Left lung (tissue), 10 donors: Measurements from ENCODE around the gene C1orf87. TPM values are rescaled to one million over a fixed set of nuclear protein-coding genes. Genes with fewer than 3 reads are reported as not detected.

Experiments used
- ATAC-seq: fragments of 200-7000 bp; cut with Tn5 transposase; one replicate; pipeline ENCODE4 v1.9.1; 2020; ENCODE audit warnings: moderate library complexity
- DNase-seq, 4 donors: peaks; one replicate each; pipeline ENCODE4 v3.0.0-alpha.2; 2013 to 2020
- H3K27ac ChIP-seq, 2 donors: fragments of 200-600 bp; sonication (generic) in 1 of 2; one replicate each; pipeline versions ENCODE4 v1.5.0 to v1.8.0; 2020 to 2021
- H3K27me3 ChIP-seq, 2 donors: fragments of 200-600 bp; sonication (generic) in 1 of 2; one replicate each; pipeline versions ENCODE4 v1.5.0 to v1.8.0; 2020 to 2021
- H3K36me3 ChIP-seq, 2 donors: fragments of 200-600 bp; sonication (generic) in 1 of 2; one replicate each; pipeline versions ENCODE4 v1.5.0 to v1.8.0; 2020 to 2021
- H3K4me1 ChIP-seq, 2 donors: fragments of 200-600 bp; one replicate each; pipeline ENCODE4 v1.8.0; 2021
- H3K4me3 ChIP-seq, 2 donors: fragments of 200-600 bp; sonication (generic) in 1 of 2; one replicate each; pipeline versions ENCODE4 v1.5.0 to v1.8.0; 2020 to 2021; ENCODE audit warnings: mild to moderate bottlenecking in 1 of 2
- H3K9me3 ChIP-seq, 2 donors: fragments of 200-600 bp; sonication (generic) in 1 of 2; one replicate each; pipeline versions ENCODE4 v1.5.0 to v1.8.0; 2020 to 2021
- intact Hi-C, 2 donors: fragments of 100-400 bp; cut with DNase I; formaldehyde crosslinking; loops; one replicate each; pipeline versions ENCODE4 v1.11.2 to v1.14.2; 2022
- polyA plus RNA-seq, 6 donors: library from polyadenylated mRNA; unstranded; fragments of 120-200 nt; gene quantifications; one replicate each; pipeline ENCODE4 v1.2.1, GENCODE V29; 2013; ENCODE audit not compliant: insufficient read length in 6 of 6
- total RNA-seq, 2 donors: library from RNA; stranded (reverse); fragmentation: NEBNext Ultra II Directional; extraction: Animal tissue kit (Norgen Biotek cat#: 25700); gene quantifications; one replicate each; pipeline ENCODE4 v1.2.1, GENCODE V29; 2021
- TF ChIP-seq, protein P1 (sequence below), 2 donors: fragments of 200-600 bp; sonication (generic) in 1 of 2; IDR thresholded peaks; one replicate each; pipeline versions ENCODE4 v1.5.0 to v1.8.0; 2021; ENCODE audit warnings: antibody characterized with exemption in 2 of 2
- donor health status: DM: no; HTN: yes; CAD: no.
- donor health status: DM: no; HTN: no; CAD: no.

The C1orf87 gene
- total and polyA plus RNA-seq, 8 donors, result 0.44 to 4.0 (median 2.4) TPM

DNA sequence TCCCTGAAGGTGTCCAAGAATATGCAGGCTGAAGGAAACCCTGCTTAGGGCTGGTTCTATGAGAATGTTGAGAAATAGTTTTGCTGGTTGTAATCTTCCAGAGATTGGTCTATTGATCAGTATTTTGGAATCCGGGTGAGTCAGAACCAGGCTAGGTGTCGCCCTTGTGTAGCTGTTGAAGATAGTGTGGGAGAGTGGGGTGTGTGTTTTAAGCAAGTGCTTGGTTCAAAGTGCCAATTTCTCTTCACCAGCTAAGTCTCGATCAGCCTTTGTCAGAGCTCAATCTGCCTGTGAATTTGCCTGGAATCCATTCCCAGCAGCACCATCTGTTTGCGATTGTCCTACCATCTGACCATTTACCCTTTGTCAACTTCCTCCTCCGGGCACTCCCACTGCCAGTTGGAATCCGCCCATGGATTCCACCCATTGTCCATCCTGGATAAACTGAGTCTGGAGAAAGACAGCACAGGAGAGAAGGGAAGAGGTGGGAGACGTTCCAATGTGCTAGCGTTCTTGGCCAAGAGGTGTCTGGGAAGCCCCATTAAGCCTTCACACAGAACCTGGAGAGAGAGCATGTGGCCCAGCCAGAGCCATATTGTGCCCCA lies 87.6 kb downstream of the C1orf87 start:
- Histone ChIP-seq H3K27ac (no peak overlapping the region), H3K4me3 (no peak overlapping the region), H3K27me3 (peaks cover 0 to 6% of the 10 kb centered on the region in 2 donors), H3K4me1 (no peaks in the 10 kb centered on the region), H3K9me3 (no peaks in the 10 kb centered on the region), H3K36me3 (no peaks in the 10 kb centered on the region)
- ATAC-seq, result no peak
- TF ChIP-seq, protein P1, sequence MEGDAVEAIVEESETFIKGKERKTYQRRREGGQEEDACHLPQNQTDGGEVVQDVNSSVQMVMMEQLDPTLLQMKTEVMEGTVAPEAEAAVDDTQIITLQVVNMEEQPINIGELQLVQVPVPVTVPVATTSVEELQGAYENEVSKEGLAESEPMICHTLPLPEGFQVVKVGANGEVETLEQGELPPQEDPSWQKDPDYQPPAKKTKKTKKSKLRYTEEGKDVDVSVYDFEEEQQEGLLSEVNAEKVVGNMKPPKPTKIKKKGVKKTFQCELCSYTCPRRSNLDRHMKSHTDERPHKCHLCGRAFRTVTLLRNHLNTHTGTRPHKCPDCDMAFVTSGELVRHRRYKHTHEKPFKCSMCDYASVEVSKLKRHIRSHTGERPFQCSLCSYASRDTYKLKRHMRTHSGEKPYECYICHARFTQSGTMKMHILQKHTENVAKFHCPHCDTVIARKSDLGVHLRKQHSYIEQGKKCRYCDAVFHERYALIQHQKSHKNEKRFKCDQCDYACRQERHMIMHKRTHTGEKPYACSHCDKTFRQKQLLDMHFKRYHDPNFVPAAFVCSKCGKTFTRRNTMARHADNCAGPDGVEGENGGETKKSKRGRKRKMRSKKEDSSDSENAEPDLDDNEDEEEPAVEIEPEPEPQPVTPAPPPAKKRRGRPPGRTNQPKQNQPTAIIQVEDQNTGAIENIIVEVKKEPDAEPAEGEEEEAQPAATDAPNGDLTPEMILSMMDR (IDR thresholded peaks at IDR 0.05), result no peak
- intact Hi-C loops, result no loop called here
- no peak for DNase-seq

- TF ChIP-seq, protein P1 (IDR thresholded peaks at IDR 0.05), result no peak
- intact Hi-C loops, result no loop called here
- no peak overlapping the region for H3K4me3 ChIP-seq
- ATAC-seq (no peak), DNase-seq (no peak)
- no peaks in the 10 kb centered on the region for H3K36me3 ChIP-seq
- no peak overlapping the region for H3K27ac ChIP-seq
- H3K27me3 ChIP-seq, result no peaks in the 10 kb centered on the region
- peaks cover 0 to 3% of the 10 kb centered on the region in 2 donors for H3K4me1 ChIP-seq
- no peaks in the 10 kb centered on the region for H3K9me3 ChIP-seq
Measured at GRCh38 chr1:59979666-59980065, 93.9 kb downstream of the C1orf87 start.

DNA sequence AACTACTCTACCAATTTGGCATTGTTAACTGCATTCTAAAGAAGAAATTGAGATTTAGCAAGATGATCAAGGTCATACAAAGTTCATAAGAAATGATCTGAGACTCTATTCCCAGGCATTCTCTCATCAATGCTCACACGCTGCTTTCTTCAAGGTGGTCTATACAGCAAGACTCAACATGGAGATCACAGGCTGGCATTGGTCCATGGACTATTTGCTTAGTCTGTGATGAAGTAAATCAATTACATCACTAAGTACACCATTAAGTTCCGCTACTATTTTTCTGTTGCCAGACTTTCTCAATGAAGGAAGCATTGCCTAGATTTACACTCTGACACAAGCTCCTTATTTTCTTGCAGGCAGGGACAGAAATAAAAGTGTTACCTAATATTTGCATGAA lies 95.1 kb downstream of the C1orf87 start:
- Histone ChIP-seq H3K4me3 (no peak overlapping the region), H3K9me3 (no peaks in the 10 kb centered on the region), H3K27me3 (no peaks in the 10 kb centered on the region), H3K36me3 (no peaks in the 10 kb centered on the region), H3K27ac (no peak overlapping the region), H3K4me1 (peaks cover 0 to 3% of the 10 kb centered on the region in 2 donors)
- DNase-seq (no peak), ATAC-seq (no peak)
- intact Hi-C loops, result no loop called here
- TF ChIP-seq, protein P1 (IDR thresholded peaks at IDR 0.05), result no peak

- Histone ChIP-seq H3K4me3 (no peak overlapping the region), H3K27me3 (no peaks in the 10 kb centered on the region), H3K4me1 (peaks cover 0 to 3% of the 10 kb centered on the region in 2 donors), H3K36me3 (no peaks in the 10 kb centered on the region), H3K9me3 (no peaks in the 10 kb centered on the region), H3K27ac (no peak overlapping the region)
- DNase-seq (no peak), ATAC-seq (no peak)
- intact Hi-C loops, result no loop called here
- TF ChIP-seq, protein P1 (IDR thresholded peaks at IDR 0.05), result no peak
Measured at GRCh38 chr1:59978026-59978425, 95.5 kb downstream of the C1orf87 start.

DNA sequence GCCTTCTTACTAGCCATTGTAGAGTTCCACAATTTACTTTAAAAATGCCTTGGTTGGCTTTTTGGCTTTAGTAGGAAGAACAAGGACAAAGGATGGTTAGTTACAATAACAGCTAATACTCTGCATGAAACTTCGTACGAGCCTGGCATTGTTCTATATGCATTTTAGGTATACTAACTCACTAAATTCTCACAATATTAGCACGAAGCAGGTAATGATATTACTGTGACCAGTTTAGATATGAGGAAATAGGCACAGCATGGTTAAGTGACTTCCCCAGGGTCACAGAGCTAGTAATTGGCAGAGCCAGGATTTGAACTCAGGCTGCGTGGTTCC lies 96.5 kb downstream of the C1orf87 start:
- DNase-seq (no peak), ATAC-seq (no peak)
- no peaks in the 10 kb centered on the region for H3K36me3 ChIP-seq
- TF ChIP-seq, protein P1 (IDR thresholded peaks at IDR 0.05), result no peak
- H3K4me3 ChIP-seq, result no peak overlapping the region
- H3K4me1 ChIP-seq, result peaks cover 0 to 3% of the 10 kb centered on the region in 2 donors
- no peaks in the 10 kb centered on the region for H3K27me3 ChIP-seq
- intact Hi-C loops, result no loop called here
- H3K27ac ChIP-seq, result no peak overlapping the region
- no peaks in the 10 kb centered on the region for H3K9me3 ChIP-seq
